H1 (cell line): ENCODE measurements around the gene GPR180. TPM values are rescaled to one million over a fixed set of nuclear protein-coding genes. Genes with fewer than 3 reads are reported as not detected.

Experiments used
- JUN ChIP-seq: IDR thresholded peaks from 2 replicates; pipeline ENCODE4 v1.6.1; 2011; ENCODE audit warnings: low read depth, mild to moderate bottlenecking, improper control_type of control experiment, low read length
- KDM1A ChIP-seq: fragments of 200-600, 300-600 bp; sonication (generic); IDR thresholded peaks from 2 replicates; pipeline ENCODE4 v1.7.1; 2016; ENCODE audit warnings: mild to moderate bottlenecking, low read length, borderline replicate concordance
- MAX ChIP-seq: IDR thresholded peaks from 2 replicates; pipeline ENCODE4 v1.6.1; 2012; ENCODE audit warnings: inconsistent platforms
- POLR2A ChIP-seq, 2 experiments: IDR thresholded peaks; 1 replicate in 1 of 2; 2 replicates in 1 of 2; pipeline ENCODE4 v1.6.1; 2011; ENCODE audit warnings: low read depth in 2 of 2, low read length in 2 of 2, mild to moderate bottlenecking in 2 of 2; ENCODE audit errors: control extremely low read depth in 1 of 2
- RNF2 ChIP-seq: fragments of 200-900, 300-1000 bp; sonication (generic); IDR thresholded peaks from 2 replicates; pipeline ENCODE4 v1.7.1; 2016; ENCODE audit warnings: borderline replicate concordance, low read depth, mild to moderate bottlenecking, antibody characterized with exemption, low read length; ENCODE audit not compliant: poor library complexity, severe bottlenecking; ENCODE audit errors: missing control alignments
- TAF1 ChIP-seq: IDR thresholded peaks from 2 replicates; pipeline ENCODE4 v1.6.1; 2011; ENCODE audit warnings: mild to moderate bottlenecking, low read depth, low read length
- polyA plus RNA-seq, 7 experiments: library from polyadenylated mRNA; depleted of rRNA in 3 of 7; stranded (reverse) in 5 of 7; unstranded in 2 of 7; fragments of >200 nt in 5 of 7; fragments of 200-250 nt in 2 of 7; gene quantifications; 1 replicate in 5 of 7; 2 replicates in 1 of 7; 4 replicates in 1 of 7; pipeline versions ENCODE4 v1.2.1 to v1.2.3, GENCODE V29; 2011 to 2013; ENCODE audit warnings: missing spikeins in 2 of 7, mixed read lengths in 2 of 7
- total RNA-seq: library from RNA; stranded (reverse); fragmentation: NEBNext Ultra II Directional; extraction: Animal tissue kit (Norgen Biotek cat#: 25700); gene quantifications from 2 replicates; pipeline ENCODE4 v1.2.1, GENCODE V29; 2021

The GPR180 gene
- total and polyA plus RNA-seq, 2 of the 8 experiments (the other 6 are each of a cell fraction or from before 2014, with no cell fraction given): 1.8 to 4.8 TPM

GRCh38 chr13:94667190-94667589 is 65.5 kb downstream of the GPR180 start (continued):
- TF ChIP-seq KDM1A (no peak), POLR2A (IDR thresholded peaks at IDR 0.05; ENCODE audit: control extremely low read depth in 1 of 2, low read depth in 2 of 2, low read length in 2 of 2) (no peak), TAF1 (no peak), JUN (no peak), RNF2 (no peak), MAX (no peak)
